Fibroblast of peridontal ligament (primary cell): ENCODE results near the gene C1D.
A peak's percentile ranks its signal among the peaks of the same experiment; 100 is the strongest.
"Not testable (repeated sequence)": the region's sequence is repeated elsewhere in the genome, so short reads cannot be mapped to it uniquely, and the experiment has no call there.

Source experiments
- DNase-seq: peaks from one replicate; pipeline ENCODE4 v3.0.0-alpha.2; 2010; ENCODE audit errors: extremely low read depth

C1D gene

DNA sequence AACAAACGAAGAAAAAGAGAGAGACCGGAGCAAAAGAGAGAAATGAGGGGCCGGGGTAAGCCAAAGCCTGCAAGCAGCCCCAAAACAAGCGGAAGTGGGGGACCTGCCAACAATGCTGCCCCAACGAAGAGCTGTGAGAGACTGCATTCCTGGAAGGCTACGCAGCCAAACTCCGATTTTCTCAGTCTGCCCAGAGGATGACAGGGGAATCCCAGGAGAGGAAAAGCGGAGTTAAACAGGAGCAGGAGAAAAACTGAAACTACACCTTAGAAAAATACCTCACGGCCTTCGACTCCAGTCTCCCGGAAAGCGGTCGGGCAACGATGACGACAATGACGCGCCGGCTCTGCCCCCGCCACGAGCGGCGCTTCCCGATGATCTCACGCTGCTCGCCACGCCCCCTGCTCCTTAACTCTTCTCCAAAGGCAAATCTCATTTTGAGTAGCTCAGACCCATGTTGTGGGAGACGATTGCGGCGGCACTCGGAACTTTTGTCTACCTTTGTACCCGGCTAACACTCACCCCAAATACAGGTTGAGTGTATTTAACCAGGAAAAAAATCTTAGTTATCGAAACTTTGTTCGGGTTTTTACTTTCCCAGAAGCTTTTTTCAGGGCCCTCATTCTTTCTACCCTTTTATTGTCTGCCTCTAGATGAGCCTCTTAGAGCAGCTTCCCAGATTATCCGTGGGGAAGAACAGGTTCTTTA lies at the start of gene C1D:
Gene C1D, minus strand, starts transcription at position 325 of the 708 bp plus-strand sequence. CDS start 15,694 bp downstream, outside the sequence.
- DNase-seq: peak; percentile 91

DNA sequence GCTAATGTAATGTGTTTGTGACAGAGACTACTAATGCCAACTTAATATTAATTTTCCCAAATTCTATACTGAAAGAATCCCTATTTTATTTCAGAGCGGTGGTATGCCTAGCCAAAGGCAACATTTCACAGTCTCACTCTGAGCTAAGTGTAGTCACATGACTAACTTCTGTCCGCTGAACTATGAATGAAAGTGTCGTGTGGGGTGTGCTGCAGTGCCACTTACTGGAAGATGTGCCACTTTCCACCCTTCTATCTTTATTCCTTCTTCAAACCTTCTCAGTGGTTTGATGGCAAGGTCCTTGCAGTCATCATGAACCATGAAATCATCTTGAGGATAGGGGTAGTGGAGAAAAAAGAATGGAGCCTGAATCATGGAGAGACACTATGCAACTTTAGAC lies 47.3 kb upstream of the C1D start:
- DNase-seq: no peak

DNA sequence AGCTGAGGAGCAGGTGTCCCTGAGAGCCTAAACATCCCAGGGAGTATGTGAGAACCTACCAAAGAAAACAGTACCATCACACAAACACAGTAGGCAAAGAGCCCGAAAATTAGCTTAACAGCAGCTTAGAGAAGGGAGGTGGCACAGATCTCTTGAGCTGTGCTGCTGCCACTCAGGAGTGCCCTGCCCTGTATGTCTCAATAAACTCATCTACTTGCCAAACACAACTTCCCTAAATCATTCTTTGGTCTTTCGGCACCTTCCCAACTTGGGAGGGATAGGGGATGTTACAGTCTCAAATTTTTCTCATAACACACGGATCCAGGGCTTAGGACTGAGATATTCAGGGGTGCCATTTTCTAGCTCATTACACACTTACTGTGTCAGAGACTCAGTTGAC lies 45.3 kb upstream of the C1D start:
- no peak for DNase-seq

- no peak for DNase-seq
Measured at GRCh38 chr2:68107475-68107874, 44.7 kb upstream of the C1D start.

DNA sequence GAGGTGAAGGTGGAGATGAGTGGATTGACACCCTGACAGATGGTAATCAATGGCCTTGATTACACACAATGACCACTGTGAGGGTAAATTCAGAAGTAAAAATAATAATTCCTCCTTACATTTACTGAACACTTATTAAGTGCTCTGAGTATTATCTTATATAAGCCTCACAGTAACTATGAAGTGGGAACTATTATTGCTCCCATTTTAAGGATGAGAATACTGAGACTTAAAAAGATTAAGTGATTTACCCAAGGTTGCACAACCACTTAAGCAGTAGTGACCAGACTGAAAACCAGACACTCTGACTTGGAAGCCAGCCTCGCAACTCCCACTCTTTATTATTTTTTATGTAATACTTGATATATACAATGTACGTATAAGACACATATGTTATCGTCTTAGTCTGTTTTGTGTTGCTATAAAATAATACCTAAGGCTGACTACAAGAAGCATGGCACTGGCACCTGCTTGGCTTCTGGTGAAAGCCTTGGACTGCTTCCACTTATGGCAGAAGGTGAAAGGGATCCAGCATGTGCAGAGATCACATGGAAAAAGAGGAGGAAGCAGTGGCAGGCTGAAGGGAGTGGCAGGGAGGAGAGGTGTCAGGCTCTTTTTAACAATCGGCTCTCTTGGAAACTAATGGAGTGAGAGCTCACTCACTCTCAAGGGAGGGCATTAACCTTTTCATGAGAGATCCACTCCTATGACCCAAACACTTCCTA lies 41.5 kb upstream of the C1D start:
- no peak for DNase-seq

DNA sequence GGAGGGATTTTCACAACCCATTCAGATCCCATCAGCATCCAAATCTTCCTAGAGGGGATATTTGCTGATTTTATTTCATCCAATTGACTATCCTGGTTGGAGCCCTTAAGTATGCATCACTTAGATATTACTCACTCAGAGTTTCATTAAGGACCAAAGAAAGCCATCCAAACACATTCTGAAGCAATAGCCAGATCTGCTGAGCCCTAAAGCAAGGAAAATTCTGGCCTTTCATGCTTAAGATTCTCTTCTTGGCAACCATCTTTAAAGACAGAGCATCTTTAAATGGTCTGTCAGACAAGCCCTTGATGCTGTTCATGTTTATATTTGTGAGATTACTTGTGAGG lies 40.9 kb upstream of the C1D start:
- DNase-seq: peak; percentile 46

DNA sequence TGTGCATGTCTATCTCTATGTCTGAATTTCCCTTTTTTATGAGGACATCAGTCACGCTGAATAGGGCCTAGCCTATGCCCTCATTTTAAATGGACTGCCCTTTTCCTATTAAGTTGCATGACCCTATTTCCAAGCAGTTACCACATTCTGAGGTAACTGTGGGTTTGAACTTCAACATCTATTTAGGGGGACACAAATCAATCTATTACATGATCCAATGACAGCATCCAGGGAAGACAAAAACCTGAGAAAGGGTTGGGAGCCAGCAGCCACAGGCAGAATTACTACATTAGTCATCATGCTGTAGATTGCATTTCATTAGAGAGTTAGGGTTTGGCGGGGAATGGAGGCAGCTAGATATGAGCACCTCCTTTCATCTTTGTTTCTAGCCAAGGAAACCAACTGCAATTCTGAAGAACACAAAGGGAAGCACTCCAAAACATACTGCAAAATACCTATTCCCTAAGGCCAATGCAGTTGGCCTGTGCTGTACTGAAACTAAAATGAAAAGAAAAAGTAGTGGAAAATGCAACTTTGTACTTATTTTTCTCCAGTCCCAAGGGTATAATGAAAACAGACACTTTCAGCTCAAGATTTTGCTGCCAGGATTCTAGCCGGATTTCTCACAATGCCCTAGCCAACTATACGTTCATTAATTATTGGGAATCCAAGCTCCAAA lies 40.4 kb upstream of the C1D start:
- peak; percentile 42 for DNase-seq

DNA sequence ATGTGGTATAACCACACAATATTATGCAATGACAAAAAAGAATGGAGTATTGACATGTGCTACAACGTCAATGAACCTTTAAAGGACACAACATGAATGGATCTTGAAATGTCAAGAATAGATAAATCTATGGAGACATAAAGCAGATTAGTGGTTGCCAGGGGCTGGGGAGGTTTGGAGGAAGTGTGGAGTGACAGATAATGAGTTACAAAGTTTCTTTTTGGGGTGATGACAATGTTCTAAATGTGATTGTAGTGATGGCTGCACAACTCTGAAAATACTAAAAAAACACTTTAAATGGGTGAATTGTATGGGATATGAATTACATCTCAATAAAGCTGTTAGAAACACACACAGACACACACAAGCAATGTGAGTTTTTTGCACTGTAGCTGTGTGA lies 37.4 kb upstream of the C1D start:
- no peak for DNase-seq

DNA sequence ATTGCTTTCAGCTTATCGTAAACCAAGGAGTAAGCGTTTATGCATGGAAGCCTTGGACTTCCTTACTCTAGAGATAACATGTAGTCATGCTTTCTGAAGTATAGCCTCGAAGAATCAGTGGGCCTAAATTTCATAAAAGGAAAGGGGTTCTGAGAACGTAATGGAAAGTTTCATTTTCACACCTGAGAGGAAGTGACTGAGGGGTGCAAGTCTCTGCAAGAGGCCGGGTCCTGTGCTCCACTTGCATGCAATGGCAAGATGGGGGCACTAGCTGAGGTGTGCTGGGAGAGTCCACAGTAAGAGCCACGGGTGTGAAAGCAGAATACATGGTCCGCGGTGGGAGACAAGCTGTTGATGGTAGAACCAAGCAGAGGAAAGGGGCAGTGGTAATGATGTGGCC lies 36.5 kb upstream of the C1D start:
- DNase-seq: no peak

DNA sequence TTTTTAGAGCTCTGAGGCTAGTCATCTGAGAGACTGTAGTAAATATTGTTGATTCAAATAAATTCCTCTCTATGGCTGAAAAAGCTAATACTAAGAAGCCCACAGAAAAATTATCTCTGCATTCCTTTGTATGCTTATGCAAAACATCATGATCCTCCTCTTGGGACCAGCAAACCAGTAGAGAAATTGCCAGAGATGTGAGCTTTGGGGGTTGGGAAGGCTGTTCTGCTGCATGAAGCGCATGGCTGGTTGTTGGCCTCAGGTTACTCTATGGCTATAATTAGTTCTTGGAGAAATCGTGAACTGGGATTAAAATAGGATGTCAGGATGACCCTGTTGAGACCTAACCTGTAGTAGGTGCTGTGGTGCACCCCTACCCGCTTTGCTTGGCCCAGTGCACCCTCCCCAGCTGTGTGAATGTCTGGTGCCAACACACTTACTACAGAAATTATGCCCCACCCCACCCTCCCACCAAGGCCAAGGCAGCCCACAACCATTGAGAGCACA lies 35.5 kb upstream of the C1D start:
- no peak for DNase-seq

- DNase-seq: no peak
Measured at GRCh38 chr2:68094111-68094510, 31.3 kb upstream of the C1D start.

DNA sequence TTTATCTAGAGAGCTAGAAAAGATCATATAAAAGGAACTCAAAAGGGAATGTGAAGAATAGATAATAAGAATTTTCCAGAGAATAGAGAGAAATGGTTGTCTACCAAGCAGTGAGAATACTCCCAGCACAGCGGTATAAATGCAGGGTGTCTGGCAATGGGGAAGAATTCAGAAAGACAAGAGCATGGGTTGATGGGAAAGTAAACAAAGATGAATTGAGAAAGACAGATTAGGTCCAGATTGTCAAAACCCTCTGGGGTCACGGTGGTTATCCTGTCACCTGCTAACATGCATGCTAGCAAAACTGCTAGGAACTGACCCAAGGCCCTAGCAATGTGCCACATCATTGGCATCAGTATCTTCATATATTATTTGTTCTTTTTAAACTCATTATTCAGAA lies 30.8 kb upstream of the C1D start:
- no peak for DNase-seq

DNA sequence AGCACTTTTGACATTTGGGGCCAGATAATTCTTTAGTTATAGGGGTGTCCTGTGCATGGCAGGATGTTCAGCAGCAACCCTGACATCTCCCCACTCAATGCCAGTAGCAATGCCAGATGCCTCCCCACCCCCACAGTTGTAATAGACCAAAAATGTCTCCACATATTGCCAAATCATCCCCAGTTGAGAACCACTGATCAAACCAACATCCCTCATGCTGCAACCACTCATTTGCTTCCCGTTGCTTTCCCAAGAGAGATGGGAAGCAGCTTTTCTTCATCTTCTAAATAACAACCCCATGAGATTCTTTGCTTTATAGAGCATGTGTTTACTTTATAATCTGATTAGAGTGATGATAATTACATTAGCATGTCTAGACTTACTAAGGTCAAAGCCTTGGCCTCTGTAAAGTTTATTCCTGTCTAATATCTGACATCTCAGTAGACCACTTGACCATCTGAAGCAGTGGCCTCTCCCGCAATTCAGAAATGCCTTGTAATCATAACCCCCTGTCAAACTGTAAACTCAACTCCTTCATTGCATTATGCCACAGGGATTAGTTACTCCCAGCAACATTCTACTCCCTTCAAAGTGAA lies 28.7 kb upstream of the C1D start:
- DNase-seq: peak; percentile 9

GRCh38 chr2:68089961-68090360 lies 27.2 kb upstream of the C1D start:
- no peak for DNase-seq

- DNase-seq: peak; percentile 25
Measured at GRCh38 chr2:68088940-68089339, 26.1 kb upstream of the C1D start.

- DNase-seq: no peak
Measured at GRCh38 chr2:68086166-68086565, 23.4 kb upstream of the C1D start.

DNA sequence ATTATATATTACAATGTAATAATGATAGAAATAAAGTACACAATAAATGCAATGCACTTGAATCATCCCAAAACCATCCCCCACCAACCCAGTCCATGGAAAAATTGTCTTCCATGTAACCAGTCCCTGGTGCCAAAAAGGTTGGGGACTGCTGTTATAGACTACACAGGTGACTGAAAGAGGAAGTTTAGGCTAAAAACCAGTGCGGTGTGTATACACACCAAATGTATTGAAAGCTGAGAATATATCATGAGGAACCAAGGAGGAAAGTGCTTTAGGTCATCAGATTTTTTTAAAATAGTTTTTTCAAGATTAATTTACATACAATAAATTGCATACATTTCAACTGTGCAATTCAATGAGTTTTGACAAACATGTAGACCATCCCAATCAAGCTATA lies 20.5 kb upstream of the C1D start:
- DNase-seq: no peak

DNA sequence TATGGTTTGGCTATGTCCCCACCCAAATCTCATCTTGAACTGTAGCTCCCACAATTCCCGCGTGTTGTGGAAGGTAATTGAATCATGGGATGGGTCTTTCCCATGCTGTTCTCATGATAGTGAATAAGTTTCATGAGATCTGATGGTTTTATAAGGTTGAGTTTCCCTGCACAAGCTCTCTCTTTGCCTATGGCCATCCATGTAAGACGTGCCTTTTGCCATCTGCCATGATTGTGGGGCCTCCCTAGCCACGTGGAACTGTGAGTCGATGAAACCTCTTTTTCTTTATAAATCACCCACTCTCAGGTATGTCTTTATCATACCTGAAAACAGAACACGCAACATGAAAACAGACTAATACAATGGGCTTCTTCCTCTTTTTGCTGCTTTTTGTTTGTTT lies 11.2 kb upstream of the C1D start:
- no peak for DNase-seq

GRCh38 chr2:68063797-68064646 lies 1.2 kb upstream of the C1D start:
- DNase-seq: not testable (repeated sequence)

DNA sequence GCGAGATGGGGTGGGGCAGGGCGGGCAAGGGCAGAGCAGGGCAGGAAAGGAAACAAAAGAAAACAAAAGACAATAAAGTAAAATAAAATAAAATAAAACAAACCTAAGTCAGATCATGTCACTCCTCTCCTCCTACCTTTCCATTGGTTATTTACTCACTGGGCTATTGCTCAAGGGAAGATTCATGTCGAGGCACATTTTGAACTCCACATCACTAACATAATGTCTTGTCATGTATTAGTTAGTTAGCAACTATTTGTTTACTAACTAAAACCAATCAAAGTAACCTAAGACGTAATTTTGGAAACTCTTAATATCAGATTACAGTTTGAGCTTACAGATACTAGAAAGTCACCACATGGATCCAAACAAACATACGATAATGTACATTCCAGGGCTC lies 2.2 kb downstream of the C1D start:
- no peak for DNase-seq

GRCh38 chr2:68059784-68060525 lies 2.8 kb downstream of the C1D start:
- DNase-seq: peak; percentile 7
